T-helper 2 cell treated with Interferon-gamma antibody and Interleukin-4, amounts not matched to agents 5 μg/mL and 100 μg/mL, for 36 hours (primary cell): ENCODE results near the gene CDK10.

Experiments used
- DNase-seq: peaks from one replicate; pipeline ENCODE4 v3.0.0; 2021; ENCODE audit warnings: low spot score
- H3K27ac Mint-ChIP-seq: one replicate; pipeline ENCODE4 v1.8.0; 2021; ENCODE audit warnings: mild to moderate bottlenecking, mixed read lengths
- H3K27me3 Mint-ChIP-seq: one replicate; pipeline ENCODE4 v1.8.0; 2021; ENCODE audit warnings: low read depth, mixed read lengths
- H3K36me3 Mint-ChIP-seq: one replicate; pipeline ENCODE4 v1.8.0; 2021; ENCODE audit warnings: low read depth, mixed read lengths
- H3K4me1 Mint-ChIP-seq: one replicate; pipeline ENCODE4 v1.8.0; 2021; ENCODE audit warnings: low read depth, mixed read lengths
- H3K4me3 Mint-ChIP-seq: one replicate; pipeline ENCODE4 v1.8.0; 2022; ENCODE audit warnings: mild to moderate bottlenecking, moderate library complexity, mixed read lengths
- H3K9me3 Mint-ChIP-seq: one replicate; pipeline ENCODE4 v1.8.0; 2021; ENCODE audit warnings: mixed read lengths

The CDK10 gene

GRCh38 chr16:89721546-89722391 is 35.3 kb downstream of the CDK10 start:
- DNase-seq: peak; percentile 73
- Mint-ChIP-seq H3K27me3 (no peaks in the 10 kb centered on the region), H3K27ac (peak overlapping the region; percentile 98), H3K36me3 (peaks cover 29% of the 10 kb centered on the region), H3K9me3 (no peaks in the 10 kb centered on the region), H3K4me1 (peaks cover 23% of the 10 kb centered on the region), H3K4me3 (peak overlapping the region; percentile 94)

- H3K9me3 Mint-ChIP-seq: no peaks in the 10 kb centered on the region
- H3K27me3 Mint-ChIP-seq: no peaks in the 10 kb centered on the region
- DNase-seq: peak; percentile 67
- peaks cover 29% of the 10 kb centered on the region for H3K4me1 Mint-ChIP-seq
- H3K36me3 Mint-ChIP-seq: peaks cover 33% of the 10 kb centered on the region
- peak overlapping the region; percentile 98 for H3K27ac Mint-ChIP-seq
- H3K4me3 Mint-ChIP-seq: peak overlapping the region; percentile 94
These were observed 36.1 kb downstream of the CDK10 start for GRCh38 chr16:89722392-89723278.

GRCh38 chr16:89723279-89724250 is 37.1 kb downstream of the CDK10 start:
- Mint-ChIP-seq H3K4me3 (peak overlapping the region; percentile 94), H3K27ac (peak overlapping the region; percentile 98), H3K9me3 (no peaks in the 10 kb centered on the region), H3K27me3 (no peaks in the 10 kb centered on the region), H3K36me3 (peaks cover 32% of the 10 kb centered on the region), H3K4me1 (peaks cover 29% of the 10 kb centered on the region)
- DNase-seq: peak; percentile 69

- H3K27ac Mint-ChIP-seq: no peak overlapping the region
- H3K27me3 Mint-ChIP-seq: no peaks in the 10 kb centered on the region
- H3K36me3 Mint-ChIP-seq: peaks cover 59% of the 10 kb centered on the region
- DNase-seq: no peak
- H3K4me3 Mint-ChIP-seq: no peak overlapping the region
- no peaks in the 10 kb centered on the region for H3K9me3 Mint-ChIP-seq
- peaks cover 18% of the 10 kb centered on the region for H3K4me1 Mint-ChIP-seq
These were observed 41.1 kb downstream of the CDK10 start for GRCh38 chr16:89727406-89728120.

- Mint-ChIP-seq H3K4me3 (no peak overlapping the region), H3K36me3 (peaks cover 62% of the 10 kb centered on the region), H3K27ac (no peak overlapping the region), H3K9me3 (no peaks in the 10 kb centered on the region), H3K4me1 (peaks cover 9% of the 10 kb centered on the region), H3K27me3 (no peaks in the 10 kb centered on the region)
- DNase-seq: no peak
These were observed 42.8 kb downstream of the CDK10 start for GRCh38 chr16:89729293-89729692.

- no peaks in the 10 kb centered on the region for H3K27me3 Mint-ChIP-seq
- H3K4me3 Mint-ChIP-seq: no peak overlapping the region
- peaks cover 65% of the 10 kb centered on the region for H3K36me3 Mint-ChIP-seq
- no peaks in the 10 kb centered on the region for H3K9me3 Mint-ChIP-seq
- H3K27ac Mint-ChIP-seq: no peak overlapping the region
- no peak for DNase-seq
- H3K4me1 Mint-ChIP-seq: peaks cover 11% of the 10 kb centered on the region
These were observed 43.5 kb downstream of the CDK10 start for GRCh38 chr16:89729863-89730593.

GRCh38 chr16:89730610-89731234 is 44.2 kb downstream of the CDK10 start:
- H3K4me1 Mint-ChIP-seq: peaks cover 11% of the 10 kb centered on the region
- H3K36me3 Mint-ChIP-seq: peaks cover 71% of the 10 kb centered on the region
- H3K4me3 Mint-ChIP-seq: no peak overlapping the region
- no peak overlapping the region for H3K27ac Mint-ChIP-seq
- H3K27me3 Mint-ChIP-seq: no peaks in the 10 kb centered on the region
- no peaks in the 10 kb centered on the region for H3K9me3 Mint-ChIP-seq
- DNase-seq: no peak

GRCh38 chr16:89732142-89732917 is 45.8 kb downstream of the CDK10 start:
- H3K4me3 Mint-ChIP-seq: no peak overlapping the region

GRCh38 chr16:89732918-89733242 is 46.4 kb downstream of the CDK10 start:
- Mint-ChIP-seq H3K9me3 (no peaks in the 10 kb centered on the region), H3K27ac (peak overlapping the region; percentile 41), H3K4me1 (peaks cover 18% of the 10 kb centered on the region), H3K27me3 (no peaks in the 10 kb centered on the region), H3K36me3 (peaks cover 80% of the 10 kb centered on the region), H3K4me3 (no peak overlapping the region)
- DNase-seq: no peak

More at GRCh38 chr16:89732142-89732917, 45.8 kb downstream of the CDK10 start:
- Mint-ChIP-seq H3K36me3 (peaks cover 80% of the 10 kb centered on the region), H3K9me3 (no peaks in the 10 kb centered on the region), H3K27ac (peak overlapping the region; percentile 52), H3K27me3 (no peaks in the 10 kb centered on the region), H3K4me1 (peaks cover 13% of the 10 kb centered on the region)
- DNase-seq: no peak

GRCh38 chr16:89733322-89733721 is 46.8 kb downstream of the CDK10 start:
- DNase-seq: no peak
- Mint-ChIP-seq H3K36me3 (peaks cover 84% of the 10 kb centered on the region), H3K27me3 (no peaks in the 10 kb centered on the region), H3K27ac (no peak overlapping the region), H3K4me3 (no peak overlapping the region), H3K4me1 (peaks cover 19% of the 10 kb centered on the region), H3K9me3 (no peaks in the 10 kb centered on the region)

- Mint-ChIP-seq H3K27ac (no peak overlapping the region), H3K27me3 (no peaks in the 10 kb centered on the region), H3K4me1 (peaks cover 19% of the 10 kb centered on the region), H3K9me3 (no peaks in the 10 kb centered on the region), H3K4me3 (no peak overlapping the region), H3K36me3 (peaks cover 87% of the 10 kb centered on the region)
- DNase-seq: no peak
These were observed 47.3 kb downstream of the CDK10 start for GRCh38 chr16:89733792-89734191.
